DOHH2 (cell line): ENCODE results near the gene ATP10A.

Experiments
- CTCF ChIP-seq: fragments of 200-600 bp; sonication (generic); IDR thresholded peaks from one replicate; pipeline ENCODE4 v1.5.1; 2014; ENCODE audit warnings: antibody characterized with exemption, mild to moderate bottlenecking, low read depth, low read length; ENCODE audit not compliant: poor library complexity, severe bottlenecking
- EZH2phosphoT487 ChIP-seq: fragments of 200-600 bp; sonication (generic); IDR thresholded peaks from 2 replicates; pipeline ENCODE4 v1.6.1; 2017; ENCODE audit warnings: borderline replicate concordance, mild to moderate bottlenecking, antibody characterized with exemption, low read length, moderate library complexity, mixed read lengths

- TF ChIP-seq CTCF (no peak), EZH2phosphoT487 (no peak)
Measured at GRCh38 chr15:25665913-25666312, 197.2 kb downstream of the ATP10A start.
